ENCODE results near the gene LMO7.

The LMO7 gene

GRCh38 chr13:75830842-75831241 lies 194.7 kb downstream of the LMO7 start:
- no peak overlapping the region for H3K4me3 ChIP-seq (ENCODE audit: control insufficient read depth, low read depth, low read length)
- peak; percentile 80 for DNase-seq (ENCODE audit: low read depth)
- TF ChIP-seq CTCF (conservative IDR thresholded peaks at IDR 0.05; ENCODE audit: control insufficient read depth, insufficient read depth, low read depth, low read length): no peak

DNA sequence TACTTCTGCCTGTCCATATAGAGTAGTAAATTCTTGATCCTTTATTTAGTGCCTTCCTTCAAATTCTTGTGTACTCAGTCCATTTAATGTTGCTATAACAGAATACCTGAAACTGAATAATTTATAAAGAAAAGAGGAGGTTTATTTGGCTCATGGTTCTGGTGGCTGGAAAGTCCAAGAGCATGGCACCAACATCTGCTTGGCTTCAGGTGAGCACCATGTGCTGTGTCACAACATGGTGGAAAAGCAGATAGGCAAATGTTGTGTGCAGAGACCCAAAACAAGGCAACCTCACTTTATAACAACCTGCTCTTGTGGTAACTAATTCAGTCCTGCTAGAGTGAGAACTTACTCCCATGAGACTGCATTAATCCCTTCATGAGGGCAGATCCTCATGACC lies 195.3 kb downstream of the LMO7 start:
- TF ChIP-seq CTCF (conservative IDR thresholded peaks at IDR 0.05; ENCODE audit: control insufficient read depth, insufficient read depth, low read depth, low read length): no peak
- no peak overlapping the region for H3K4me3 ChIP-seq (ENCODE audit: control insufficient read depth, low read depth, low read length)

GRCh38 chr13:75832812-75833211 lies 196.7 kb downstream of the LMO7 start:
- no peak for TF ChIP-seq CTCF (conservative IDR thresholded peaks at IDR 0.05; ENCODE audit: control insufficient read depth, insufficient read depth, low read depth, low read length)
- DNase-seq (ENCODE audit: low read depth): no peak
- H3K4me3 ChIP-seq (ENCODE audit: control insufficient read depth, low read depth, low read length): no peak overlapping the region

More for the DNA sequence above, 195.3 kb downstream of the LMO7 start:
- DNase-seq (ENCODE audit: low read depth): no peak

GRCh38 chr13:75836441-75836840 lies 200.3 kb downstream of the LMO7 start:
- no peak for DNase-seq (ENCODE audit: low read depth)
- no peak for TF ChIP-seq CTCF (conservative IDR thresholded peaks at IDR 0.05; ENCODE audit: control insufficient read depth, insufficient read depth, low read depth, low read length)
- no peak overlapping the region for H3K4me3 ChIP-seq (ENCODE audit: control insufficient read depth, low read depth, low read length)

GRCh38 chr13:75838366-75839005 lies 202.4 kb downstream of the LMO7 start:
- DNase-seq (ENCODE audit: low read depth): no peak
- no peak for TF ChIP-seq CTCF (conservative IDR thresholded peaks at IDR 0.05; ENCODE audit: control insufficient read depth, insufficient read depth, low read depth, low read length)
- no peak overlapping the region for H3K4me3 ChIP-seq (ENCODE audit: control insufficient read depth, low read depth, low read length)

- DNase-seq (ENCODE audit: low read depth): no peak
- H3K4me3 ChIP-seq (ENCODE audit: control insufficient read depth, low read depth, low read length): no peak overlapping the region
- no peak for TF ChIP-seq CTCF (conservative IDR thresholded peaks at IDR 0.05; ENCODE audit: control insufficient read depth, insufficient read depth, low read depth, low read length)
Measured at GRCh38 chr13:75839406-75839805, 203.3 kb downstream of the LMO7 start.

DNA sequence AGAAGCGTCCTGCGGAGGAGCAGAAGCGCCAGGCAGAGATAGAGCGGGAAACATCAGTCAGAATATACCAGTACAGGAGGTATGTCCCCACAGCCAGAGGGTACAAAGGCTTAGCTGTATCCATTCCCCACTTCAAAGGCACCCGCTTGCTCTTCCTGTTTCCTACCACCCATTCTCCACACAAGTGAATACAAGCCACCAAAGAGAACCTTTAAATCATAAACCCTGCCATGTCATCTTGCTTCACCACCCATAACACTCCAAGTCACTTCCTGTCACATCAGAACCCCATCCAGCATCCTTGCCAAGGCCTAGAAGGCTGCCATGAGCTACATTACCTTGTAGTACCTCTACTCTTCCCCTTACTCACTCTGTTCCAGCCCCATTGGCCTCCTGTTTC lies 205.8 kb downstream of the LMO7 start:
- H3K4me3 ChIP-seq (ENCODE audit: control insufficient read depth, low read depth, low read length): no peak overlapping the region
- no peak for TF ChIP-seq CTCF (conservative IDR thresholded peaks at IDR 0.05; ENCODE audit: control insufficient read depth, insufficient read depth, low read depth, low read length)
- no peak for DNase-seq (ENCODE audit: low read depth)
